GM12892 (cell line): ENCODE measurements around the gene INSYN2B.
"Not testable (repeated sequence)": the region's sequence is repeated elsewhere in the genome, so short reads cannot be mapped to it uniquely, and the experiment has no call there.

Experiments used
- DNase-seq: peaks from one replicate; pipeline ENCODE4 v3.0.0; 2011; ENCODE audit not compliant: insufficient read length
- FAIRE-seq: peaks from 2 replicates; lab custom pipeline; 2011; peaks lifted over from hg19 to GRCh38; lab: Jason Lieb, UNC
- POLR2A ChIP-seq: IDR thresholded peaks from 2 replicates; pipeline ENCODE4 v1.6.1; 2011; ENCODE audit warnings: low read depth, low read length, control low read depth
- POLR2AphosphoS5 ChIP-seq: IDR thresholded peaks from 2 replicates; pipeline ENCODE4 v1.6.1; 2011; ENCODE audit warnings: low read depth, low read length, control low read depth
- TAF1 ChIP-seq: IDR thresholded peaks from 2 replicates; pipeline ENCODE4 v1.6.1; 2011; ENCODE audit warnings: low read depth, mild to moderate bottlenecking, control low read depth, low read length, borderline replicate concordance

Gene INSYN2B

GRCh38 chr5:169860585-169860984 is 119.7 kb downstream of the INSYN2B start:
- DNase-seq (no peak), FAIRE-seq (no peak)
- TF ChIP-seq TAF1: no peak
- no peak for TF ChIP-seq POLR2A
- TF ChIP-seq POLR2AphosphoS5: no peak

- TF ChIP-seq TAF1 (no peak), POLR2AphosphoS5 (no peak), POLR2A (no peak)
- DNase-seq (no peak), FAIRE-seq (peak; percentile 44)
Observed at GRCh38 chr5:169856571-169856970, 123.7 kb downstream of the INSYN2B start.

- TF ChIP-seq POLR2A (no peak), POLR2AphosphoS5 (no peak), TAF1 (no peak)
- FAIRE-seq: no peak
Observed at GRCh38 chr5:169851321-169851850, 128.9 kb downstream of the INSYN2B start.

GRCh38 chr5:169850409-169850808 is 129.9 kb downstream of the INSYN2B start:
- no peak for TF ChIP-seq TAF1
- TF ChIP-seq POLR2AphosphoS5: no peak
- no peak for TF ChIP-seq POLR2A
- FAIRE-seq (no peak), DNase-seq (no peak)

More at GRCh38 chr5:169851321-169851850, 128.9 kb downstream of the INSYN2B start:
- DNase-seq: no peak

GRCh38 chr5:169848792-169849191 is 131.5 kb downstream of the INSYN2B start:
- TF ChIP-seq TAF1 (no peak), POLR2AphosphoS5 (no peak), POLR2A (no peak)
- no peak for FAIRE-seq
- DNase-seq: no peak

- TF ChIP-seq POLR2A: no peak
- TF ChIP-seq POLR2AphosphoS5: no peak
- TF ChIP-seq TAF1: no peak
- DNase-seq (no peak), FAIRE-seq (no peak)
Observed at GRCh38 chr5:169848271-169848670, 132.0 kb downstream of the INSYN2B start.

GRCh38 chr5:169847519-169847918 is 132.8 kb downstream of the INSYN2B start:
- no peak for TF ChIP-seq TAF1
- no peak for TF ChIP-seq POLR2A
- no peak for TF ChIP-seq POLR2AphosphoS5
- DNase-seq: no peak
- FAIRE-seq: no peak

- FAIRE-seq (peak; percentile 14), DNase-seq (no peak)
- TF ChIP-seq POLR2AphosphoS5: no peak
- no peak for TF ChIP-seq TAF1
- TF ChIP-seq POLR2A: no peak
Observed at GRCh38 chr5:169842699-169843098, 137.6 kb downstream of the INSYN2B start.

GRCh38 chr5:169840405-169840804 is 139.9 kb downstream of the INSYN2B start:
- DNase-seq (no peak), FAIRE-seq (no peak)
- no peak for TF ChIP-seq TAF1
- no peak for TF ChIP-seq POLR2AphosphoS5
- TF ChIP-seq POLR2A: no peak

GRCh38 chr5:169838688-169839087 is 141.6 kb downstream of the INSYN2B start:
- DNase-seq (no peak), FAIRE-seq (no peak)
- no peak for TF ChIP-seq TAF1
- TF ChIP-seq POLR2A: no peak
- no peak for TF ChIP-seq POLR2AphosphoS5

GRCh38 chr5:169837686-169838085 is 142.6 kb downstream of the INSYN2B start:
- DNase-seq (no peak), FAIRE-seq (no peak)
- no peak for TF ChIP-seq POLR2A
- TF ChIP-seq TAF1: no peak
- TF ChIP-seq POLR2AphosphoS5: no peak

GRCh38 chr5:169836835-169837536 is 143.3 kb downstream of the INSYN2B start:
- DNase-seq (no peak), FAIRE-seq (no peak)
- TF ChIP-seq POLR2A: no peak
- TF ChIP-seq POLR2AphosphoS5: no peak
- no peak for TF ChIP-seq TAF1

GRCh38 chr5:169834540-169834939 is 145.8 kb downstream of the INSYN2B start:
- FAIRE-seq, DNase-seq: not testable (repeated sequence)

- FAIRE-seq: peak; percentile 70
- DNase-seq: not testable (repeated sequence)
Observed at GRCh38 chr5:169833681-169834292, 146.5 kb downstream of the INSYN2B start.
